ENCODE results near the gene RFX4.

- no peak for TF ChIP-seq CTCF (conservative IDR thresholded peaks at IDR 0.05; ENCODE audit: low read length)
- no peak for TF ChIP-seq EZH2phosphoT487 (IDR thresholded peaks at IDR 0.05; ENCODE audit: borderline replicate concordance, low read depth, low read length)
Observed at GRCh38 chr12:106669216-106669615, 86.4 kb downstream of the RFX4 start.
